ENCODE results near the gene TIMMDC1. TPM values are rescaled to one million over a fixed set of nuclear protein-coding genes. Genes with fewer than 3 reads are reported as not detected.

TIMMDC1 gene
- total and polyA plus RNA-seq, 8 donors: 26.3 to 165 (median 64.6) TPM

- Histone ChIP-seq H3K27ac (peak overlapping the region in 1 of 5 donors; percentile 40), H3K4me3 (no peak overlapping the region), H3K9me3 (no peaks in the 10 kb centered on the region), H3K4me1 (peaks cover 0 to 6% (median 2%) of the 10 kb centered on the region in 4 donors), H3K36me3 (peaks cover 5 to 52% (median 45%) of the 10 kb centered on the region in 4 donors), H3K27me3 (no peaks in the 10 kb centered on the region)
- intact Hi-C loops (cut with DNase I; ENCODE audit: low total_unique reads): no loop called here
- TF ChIP-seq, protein P1, sequence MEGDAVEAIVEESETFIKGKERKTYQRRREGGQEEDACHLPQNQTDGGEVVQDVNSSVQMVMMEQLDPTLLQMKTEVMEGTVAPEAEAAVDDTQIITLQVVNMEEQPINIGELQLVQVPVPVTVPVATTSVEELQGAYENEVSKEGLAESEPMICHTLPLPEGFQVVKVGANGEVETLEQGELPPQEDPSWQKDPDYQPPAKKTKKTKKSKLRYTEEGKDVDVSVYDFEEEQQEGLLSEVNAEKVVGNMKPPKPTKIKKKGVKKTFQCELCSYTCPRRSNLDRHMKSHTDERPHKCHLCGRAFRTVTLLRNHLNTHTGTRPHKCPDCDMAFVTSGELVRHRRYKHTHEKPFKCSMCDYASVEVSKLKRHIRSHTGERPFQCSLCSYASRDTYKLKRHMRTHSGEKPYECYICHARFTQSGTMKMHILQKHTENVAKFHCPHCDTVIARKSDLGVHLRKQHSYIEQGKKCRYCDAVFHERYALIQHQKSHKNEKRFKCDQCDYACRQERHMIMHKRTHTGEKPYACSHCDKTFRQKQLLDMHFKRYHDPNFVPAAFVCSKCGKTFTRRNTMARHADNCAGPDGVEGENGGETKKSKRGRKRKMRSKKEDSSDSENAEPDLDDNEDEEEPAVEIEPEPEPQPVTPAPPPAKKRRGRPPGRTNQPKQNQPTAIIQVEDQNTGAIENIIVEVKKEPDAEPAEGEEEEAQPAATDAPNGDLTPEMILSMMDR (IDR thresholded peaks at IDR 0.05): peak in 2 of 7 experiments; percentile 20 to 25
- no peak for TF ChIP-seq EP300 (IDR thresholded peaks at IDR 0.05)
- DNase-seq: peak in 1 of 2 donors; percentile 33
- WGBS, 5 donors: 64 to 75% (median 67%) methylated on average over 4 of the region's 4 CpGs
These were observed 26.8 kb downstream of the TIMMDC1 start for GRCh38 chr3:119524931-119525662.

GRCh38 chr3:119527714-119528113 is 29.4 kb downstream of the TIMMDC1 start:
- TF ChIP-seq POLR2AphosphoS5 (IDR thresholded peaks at IDR 0.05) (no peak), POLR2A (IDR thresholded peaks at IDR 0.05) (no peak), EP300 (IDR thresholded peaks at IDR 0.05) (no peak)
- TF ChIP-seq, protein P1 (IDR thresholded peaks at IDR 0.05): no peak
- peak in 1 of 2 donors; percentile 15 for DNase-seq
- Histone ChIP-seq H3K4me3 (no peak overlapping the region), H3K27me3 (no peaks in the 10 kb centered on the region), H3K36me3 (peaks cover 0 to 27% (median 22%) of the 10 kb centered on the region in 4 donors), H3K9me3 (no peaks in the 10 kb centered on the region), H3K27ac (no peak overlapping the region), H3K4me1 (peaks cover 0 to 6% (median 2%) of the 10 kb centered on the region in 4 donors)
- 28 to 72% (median 52%) methylated on average over 5 of the region's 5 CpGs for WGBS, 5 donors
- intact Hi-C loops (cut with DNase I; ENCODE audit: low total_unique reads): no loop called here

GRCh38 chr3:119529883-119530282 is 31.5 kb downstream of the TIMMDC1 start:
- H3K4me3 ChIP-seq: no peak overlapping the region
- peaks cover 0 to 5% (median 2%) of the 10 kb centered on the region in 4 donors for H3K36me3 ChIP-seq
- intact Hi-C loops (cut with DNase I; ENCODE audit: low total_unique reads): no loop called here
- no peak overlapping the region for H3K27ac ChIP-seq
- no peaks in the 10 kb centered on the region for H3K9me3 ChIP-seq
- H3K4me1 ChIP-seq: peaks cover 0 to 6% (median 2%) of the 10 kb centered on the region in 4 donors
- H3K27me3 ChIP-seq: no peaks in the 10 kb centered on the region
- DNase-seq: no peak
- TF ChIP-seq, protein P1 (IDR thresholded peaks at IDR 0.05): no peak
- TF ChIP-seq EP300 (IDR thresholded peaks at IDR 0.05): no peak
- TF ChIP-seq POLR2AphosphoS5 (IDR thresholded peaks at IDR 0.05): no peak
- no peak for TF ChIP-seq POLR2A (IDR thresholded peaks at IDR 0.05)

- intact Hi-C loops (cut with DNase I; ENCODE audit: low total_unique reads): no loop called here
- H3K9me3 ChIP-seq: no peaks in the 10 kb centered on the region
- H3K27me3 ChIP-seq: no peaks in the 10 kb centered on the region
- no peak overlapping the region for H3K4me3 ChIP-seq
- peaks cover 0 to 6% (median 2%) of the 10 kb centered on the region in 4 donors for H3K4me1 ChIP-seq
- H3K36me3 ChIP-seq: peaks cover 0 to under 1% (median 0%) of the 10 kb centered on the region in 4 donors
- DNase-seq: no peak
- 49 to 70% (median 59%) methylated on average over 2 of the region's 2 CpGs for WGBS, 5 donors
- TF ChIP-seq, protein P1 (IDR thresholded peaks at IDR 0.05): no peak
- no peak for TF ChIP-seq POLR2A (IDR thresholded peaks at IDR 0.05)
- no peak overlapping the region for H3K27ac ChIP-seq
These were observed 32.1 kb downstream of the TIMMDC1 start for GRCh38 chr3:119530456-119530855.

Measured in stomach (tissue), 9 donors.